IMR-90 (cell line): Measurements from ENCODE around the gene PLEKHG1. TPM values are rescaled to one million over a fixed set of nuclear protein-coding genes. Genes with fewer than 3 reads are reported as not detected.

ENCODE experiments used
- ATAC-seq: fragments of 200-7000 bp; cut with Tn5 transposase; 2 replicates; pipeline ENCODE4 v1.9.1; 2020; ENCODE audit warnings: low read depth, mild to moderate bottlenecking, moderate library complexity
- BruUV-seq: library from RNA; stranded (reverse); fragments of 400-500 nt; replicated peaks from 2 replicates; lab custom pipeline; 2021; lab: Mats Ljungman, UMichigan
- CTCF ChIA-PET: fragments of 300-600 bp; formaldehyde crosslinking; extraction: SDS; loops from one replicate; lab custom pipeline; 2021; ENCODE audit warnings: antibody characterized with exemption; lab: Yijun Ruan, JAX
- POLR2A ChIA-PET: fragments of 300-600 bp; sonication (Branson Sonifier 250); formaldehyde crosslinking; loops from one replicate; lab custom pipeline; 2022; ENCODE audit warnings: antibody characterized with exemption; ENCODE audit not compliant: unreplicated experiment; lab: Charles Lee
- DNase-seq: peaks from one replicate; pipeline ENCODE4 v3.0.0; 2013
- H2AFZ ChIP-seq: replicated peaks from 2 replicates; pipeline ENCODE3; 2013; ENCODE audit warnings: low read length, mild to moderate bottlenecking; ENCODE audit not compliant: poor library complexity
- H2AK5ac ChIP-seq: 2 replicates; pipeline ENCODE4 v1.6.1; 2013; ENCODE audit warnings: low read depth, low read length, inconsistent platforms
- H2AK9ac ChIP-seq: replicated peaks from 2 replicates; pipeline ENCODE3; 2013; ENCODE audit warnings: mild to moderate bottlenecking, low read depth, low read length, moderate library complexity; ENCODE audit not compliant: poor library complexity
- H2BK120ac ChIP-seq: 2 replicates; pipeline ENCODE4 v1.6.1; 2013; ENCODE audit warnings: low read depth, low read length, inconsistent platforms
- H2BK15ac ChIP-seq: 3 replicates; pipeline ENCODE4 v1.6.1; 2013; ENCODE audit warnings: low read depth, low read length, inconsistent platforms
- H2BK20ac ChIP-seq: 2 replicates; pipeline ENCODE4 v1.6.1; 2013; ENCODE audit warnings: low read depth, mild to moderate bottlenecking, inconsistent platforms, low read length, moderate library complexity
- H2BK5ac ChIP-seq: 2 replicates; pipeline ENCODE4 v1.6.1; 2013; ENCODE audit warnings: mild to moderate bottlenecking, low read depth, low read length, inconsistent platforms; ENCODE audit not compliant: poor library complexity, severe bottlenecking
- H3K14ac ChIP-seq: replicated peaks from 2 replicates; pipeline ENCODE4 v1.6.1; 2013; ENCODE audit warnings: low read depth, low read length, inconsistent platforms
- H3K18ac ChIP-seq: 2 replicates; pipeline ENCODE4 v1.6.1; 2013; ENCODE audit warnings: low read depth, low read length, control low read depth
- H3K23ac ChIP-seq: 2 replicates; pipeline ENCODE4 v1.6.1; 2013; ENCODE audit warnings: low read depth, low read length, inconsistent platforms
- H3K27ac ChIP-seq: 2 replicates; pipeline ENCODE4 v1.5.1; 2013; ENCODE audit warnings: mild to moderate bottlenecking, control low read depth, low read length; ENCODE audit not compliant: insufficient read depth
- H3K27me3 ChIP-seq: 2 replicates; pipeline ENCODE4 v1.6.1; 2013; ENCODE audit warnings: low read length; ENCODE audit not compliant: control insufficient read depth, insufficient read depth
- H3K36me3 ChIP-seq: 2 replicates; pipeline ENCODE4 v1.6.1; 2013; ENCODE audit warnings: low read length, mixed read lengths; ENCODE audit not compliant: control insufficient read depth, insufficient read depth
- H3K4ac ChIP-seq: 2 replicates; pipeline ENCODE4 v1.6.1; 2013; ENCODE audit warnings: low read depth, low read length, inconsistent platforms
- H3K4me1 ChIP-seq: 2 replicates; pipeline ENCODE4 v1.6.1; 2013; ENCODE audit warnings: low read length, mixed read lengths; ENCODE audit not compliant: control insufficient read depth, insufficient read depth
- H3K4me2 ChIP-seq: 2 replicates; pipeline ENCODE4 v1.6.1; 2013; ENCODE audit warnings: low read depth, mild to moderate bottlenecking, control low read depth, low read length, moderate library complexity
- H3K4me3 ChIP-seq: 2 replicates; pipeline ENCODE4 v1.5.1; 2013; ENCODE audit warnings: low read depth, mild to moderate bottlenecking, control low read depth, low read length, moderate library complexity; ENCODE audit not compliant: insufficient read depth
- H3K56ac ChIP-seq: 2 replicates; pipeline ENCODE4 v1.6.1; 2013; ENCODE audit warnings: low read length, inconsistent platforms; ENCODE audit not compliant: insufficient read depth; ENCODE audit errors: extremely low read depth
- H3K79me1 ChIP-seq, 2 experiments: 2 replicates each; pipeline ENCODE4 v1.6.1; 2013; ENCODE audit warnings: low read length in 2 of 2, inconsistent platforms in 1 of 2, low read depth in 1 of 2
- H3K9ac ChIP-seq: 2 replicates; pipeline ENCODE4 v1.6.1; 2013; ENCODE audit warnings: low read depth, low read length, control low read depth
- H3K9me1 ChIP-seq: 2 replicates; pipeline ENCODE4 v1.6.1; 2013; ENCODE audit warnings: low read length, inconsistent platforms; ENCODE audit not compliant: insufficient read depth
- H3K9me3 ChIP-seq: 2 replicates; pipeline ENCODE4 v1.6.1; 2013; ENCODE audit warnings: low read length; ENCODE audit not compliant: control insufficient read depth, insufficient read depth
- H4K20me1 ChIP-seq: 2 replicates; pipeline ENCODE4 v1.6.1; 2013; ENCODE audit warnings: low read length, inconsistent platforms; ENCODE audit not compliant: insufficient read depth
- H4K5ac ChIP-seq: 2 replicates; pipeline ENCODE4 v1.6.1; 2013; ENCODE audit warnings: mild to moderate bottlenecking, low read depth, low read length, control low read depth
- H4K8ac ChIP-seq, 2 experiments: 2 replicates each; pipeline ENCODE4 v1.6.1; 2013; ENCODE audit warnings: low read depth in 2 of 2, low read length in 2 of 2, control low read depth in 1 of 2, inconsistent platforms in 1 of 2
- H4K91ac ChIP-seq: 2 replicates; pipeline ENCODE4 v1.6.1; 2013; ENCODE audit warnings: low read depth, low read length, inconsistent platforms; ENCODE audit not compliant: insufficient read depth
- CEBPB ChIP-seq: IDR thresholded peaks from 2 replicates; pipeline ENCODE4 v1.6.1; 2012; ENCODE audit warnings: low read depth, low read length, improper control_type of control experiment
- CHD1 ChIP-seq: IDR thresholded peaks from 2 replicates; pipeline ENCODE4 v1.6.1; 2012; ENCODE audit warnings: low read depth, low read length, improper control_type of control experiment
- CTCF ChIP-seq: conservative IDR thresholded peaks from 2 replicates; pipeline ENCODE4 v1.5.1; 2012; ENCODE audit warnings: mild to moderate bottlenecking, low read depth, low read length, improper control_type of control experiment
- MAFK ChIP-seq: IDR thresholded peaks from 2 replicates; pipeline ENCODE4 v1.6.1; 2012; ENCODE audit warnings: low read depth, low read length, improper control_type of control experiment
- MAZ ChIP-seq: IDR thresholded peaks from 2 replicates; pipeline ENCODE4 v1.6.1; 2012; ENCODE audit warnings: low read depth, mild to moderate bottlenecking, low read length, improper control_type of control experiment, moderate library complexity, borderline replicate concordance
- MXI1 ChIP-seq: IDR thresholded peaks from 2 replicates; pipeline ENCODE4 v1.6.1; 2012; ENCODE audit warnings: low read depth, mild to moderate bottlenecking, low read length, moderate library complexity, borderline replicate concordance
- NFE2L2 ChIP-seq: fragments of 150-350 bp; IDR thresholded peaks from 2 replicates; pipeline ENCODE4 v1.6.1; 2016; ENCODE audit warnings: low read depth, mild to moderate bottlenecking, low read length
- POLR2A ChIP-seq: IDR thresholded peaks from 2 replicates; pipeline ENCODE4 v1.6.1; 2012; ENCODE audit warnings: mild to moderate bottlenecking, low read depth, low read length
- RCOR1 ChIP-seq: IDR thresholded peaks from 2 replicates; pipeline ENCODE4 v1.6.1; 2012; ENCODE audit warnings: mild to moderate bottlenecking, low read length, improper control_type of control experiment; ENCODE audit not compliant: insufficient replicate concordance
- RFX5 ChIP-seq: IDR thresholded peaks from 2 replicates; pipeline ENCODE4 v1.8.0; 2012; ENCODE audit warnings: low read depth, mild to moderate bottlenecking, low read length, moderate library complexity
- SMC3 ChIP-seq: fragments of 150-350 bp; IDR thresholded peaks from 2 replicates; pipeline ENCODE4 v1.6.1; 2016; ENCODE audit warnings: low read depth, mild to moderate bottlenecking, antibody characterized with exemption, low read length, moderate library complexity
- USF2 ChIP-seq: fragments of 150-350 bp; IDR thresholded peaks from 2 replicates; pipeline ENCODE4 v1.6.1; 2017; ENCODE audit warnings: mild to moderate bottlenecking, antibody characterized with exemption, low read length, low read depth
- WGBS, 2 experiments: methylation state at CpG; one replicate each; pipeline versions ENCODE4 v1.1.5 to v1.1.7; 2013; ENCODE audit warnings: missing lambda C conversion rate in 2 of 2; ENCODE audit not compliant: insufficient read length in 1 of 2; ENCODE audit errors: extremely low coverage in 2 of 2; 5-methylcytosine and 5-hydroxymethylcytosine counted together
- dilution Hi-C: fragments of 300-500 bp; cut with HindIII; formaldehyde crosslinking; loops from one replicate; pipeline ENCODE4 v1.14.3; 2018; ENCODE audit warnings: low sequenced_read_pairs; ENCODE audit not compliant: unreplicated experiment
- in situ Hi-C: fragments of 300-500 bp; cut with MboI; formaldehyde crosslinking; loops from 3 replicates; pipeline ENCODE4 v1.14.3; 2019; ENCODE audit warnings: low sequenced_read_pairs, inconsistent platforms, mixed read lengths
- intact Hi-C: fragments of 100-400 bp; cut with micrococcal nuclease; formaldehyde crosslinking; loops from 2 replicates; pipeline ENCODE4 v1.10.0; 2022
- polyA plus RNA-seq, 3 experiments: library from polyadenylated mRNA; depleted of rRNA; stranded (reverse); fragments of >200 nt; gene quantifications; 2 replicates each; pipeline ENCODE4 v1.2.3, GENCODE V29; 2012; ENCODE audit warnings: low replicate concordance in 1 of 3
- total RNA-seq: library from RNA; depleted of rRNA; stranded (reverse); fragments of >200 nt; gene quantifications from 2 replicates; pipeline ENCODE4 v1.2.3, GENCODE V29; 2012

Gene PLEKHG1
- total and polyA plus RNA-seq, 2 of the 4 experiments (the other 2 are of a cell fraction) = 0.09 to 0.36 TPM

GRCh38 chr6:150607329-150607650 lies 7.6 kb downstream of the PLEKHG1 start:
- Histone ChIP-seq H3K27me3 (no peaks in the 10 kb centered on the region; the same call in none of the 2 replicates), H3K56ac (no peak overlapping the region), H3K9me3 (no peaks in the 10 kb centered on the region), H2BK20ac (no peak overlapping the region), H3K4ac (no peak overlapping the region), H3K4me2 (no peak overlapping the region), H3K27ac (no peak overlapping the region), H3K23ac (no peak overlapping the region), H3K9me1 (no peaks in the 10 kb centered on the region), H2AFZ (no peak overlapping the region), H3K79me1 (no peaks in the 10 kb centered on the region), H3K14ac (no peak overlapping the region), H4K91ac (no peak overlapping the region), H3K9ac (no peak overlapping the region), H3K18ac (no peak overlapping the region), H2BK5ac (no peak overlapping the region), H3K36me3 (no peaks in the 10 kb centered on the region), H2BK120ac (no peak overlapping the region), H2AK5ac (no peak overlapping the region), H3K4me1 (no peaks in the 10 kb centered on the region), H4K20me1 (no peaks in the 10 kb centered on the region), H4K5ac (no peak overlapping the region), H2BK15ac (no peak overlapping the region), H2AK9ac (no peak overlapping the region), H3K4me3 (no peak overlapping the region), H4K8ac (no peak overlapping the region)
- dilution Hi-C loops (no loop called here), in situ Hi-C loops (no loop called here), intact Hi-C loops (loop anchor here (10.0 kb wide), 1 partner anchor 208 kb away; no protein-coding TSS in a partner anchor)
- no peak for DNase-seq
- ATAC-seq = no peak
- no TSS peak for BruUV-seq
- ChIA-PET CTCF (no interaction called here), POLR2A (no interaction called here)
- TF ChIP-seq MAFK (no peak), CTCF (no peak), POLR2A (no peak), NFE2L2 (no peak), RFX5 (no peak), USF2 (no peak), RCOR1 (no peak), SMC3 (no peak), MXI1 (no peak), CHD1 (no peak), MAZ (no peak), CEBPB (no peak)
- no CpG with 5 or more reads among the region's 3 CpGs for WGBS, 2 experiments
